NCI-H2227 treated with DMSO at 0.1 percent for 48 hours (cell line): ENCODE data around the gene INSC.
"Not testable (repeated sequence)": the region's sequence is repeated elsewhere in the genome, so short reads cannot be mapped to it uniquely, and the experiment has no call there.

Experiments used
- DNase-seq: peaks from one replicate; lab custom pipeline; 2025; lab: John Stamatoyannopoulos, UW

Gene INSC

GRCh38 chr11:15114501-15115475 lies at the start of gene INSC:
TSS of gene INSC (plus strand) at chr11:15114923. CDS start at chr11:15149175, 34,252 bp downstream.
- no peak for DNase-seq

GRCh38 chr11:15069751-15070150 lies 45.0 kb upstream of the INSC start:
- not testable (repeated sequence) for DNase-seq

- no peak for DNase-seq
Measured at GRCh38 chr11:15071556-15072255, 43.0 kb upstream of the INSC start.

GRCh38 chr11:15072551-15073143 lies 42.1 kb upstream of the INSC start:
- no peak for DNase-seq

- peak; percentile 22 for DNase-seq
Measured at GRCh38 chr11:15073361-15074205, 41.1 kb upstream of the INSC start, which contains the start of gene CALCB. TSS of gene CALCB (plus strand) at chr11:15073593. CDS start at chr11:15074719, 1,126 bp downstream.

GRCh38 chr11:15074206-15075161 lies 40.2 kb upstream of the INSC start:
- peak; percentile 19 for DNase-seq

GRCh38 chr11:15075162-15075526 lies 39.6 kb upstream of the INSC start:
- no peak for DNase-seq

GRCh38 chr11:15091175-15091574 lies 23.5 kb upstream of the INSC start:
- no peak for DNase-seq

- no peak for DNase-seq
Measured at GRCh38 chr11:15091625-15092024, 23.1 kb upstream of the INSC start.

- DNase-seq, result no peak
Measured at GRCh38 chr11:15093432-15093831, 21.3 kb upstream of the INSC start.

- DNase-seq, result no peak
Measured at GRCh38 chr11:15095736-15096228, 18.9 kb upstream of the INSC start.

- DNase-seq, result no peak
Measured at GRCh38 chr11:15097411-15097810, 17.3 kb upstream of the INSC start.

GRCh38 chr11:15099267-15099666 lies 15.5 kb upstream of the INSC start:
- DNase-seq, result no peak

GRCh38 chr11:15101072-15101709 lies 13.5 kb upstream of the INSC start:
- peak; percentile 61 for DNase-seq

GRCh38 chr11:15104166-15104565 lies 10.6 kb upstream of the INSC start:
- no peak for DNase-seq

GRCh38 chr11:15106201-15106965 lies 8.3 kb upstream of the INSC start:
- no peak for DNase-seq

GRCh38 chr11:15107730-15108515 lies 6.8 kb upstream of the INSC start:
- DNase-seq, result no peak

GRCh38 chr11:15108592-15109130 lies 6.1 kb upstream of the INSC start:
- DNase-seq, result no peak
